HG03521 (cell line): ENCODE measurements around the gene MAGI1.

Experiments used
- ATAC-seq: cut with Tn5 transposase; IDR thresholded peaks from one replicate; pipeline ENCODE4 v1.9.1; 2021; ENCODE audit warnings: mild to moderate bottlenecking, moderate library complexity; ENCODE audit not compliant: unreplicated experiment

MAGI1 gene

GRCh38 chr3:65814845-65815578 is 223.7 kb downstream of the MAGI1 start:
- no peak for ATAC-seq

GRCh38 chr3:65811892-65812291 is 226.8 kb downstream of the MAGI1 start:
- no peak for ATAC-seq

GRCh38 chr3:65811086-65811761 is 227.5 kb downstream of the MAGI1 start:
- ATAC-seq: no peak

- no peak for ATAC-seq
Measured at GRCh38 chr3:65810302-65810701, 228.4 kb downstream of the MAGI1 start.

- no peak for ATAC-seq
Measured at GRCh38 chr3:65809641-65810150, 229.0 kb downstream of the MAGI1 start.

- no peak for ATAC-seq
Measured at GRCh38 chr3:65808824-65809223, 229.9 kb downstream of the MAGI1 start.

GRCh38 chr3:65808407-65808806 is 230.3 kb downstream of the MAGI1 start:
- no peak for ATAC-seq

- no peak for ATAC-seq
Measured at GRCh38 chr3:65807225-65807624, 231.5 kb downstream of the MAGI1 start.

GRCh38 chr3:65806600-65806999 is 232.1 kb downstream of the MAGI1 start:
- no peak for ATAC-seq

GRCh38 chr3:65796676-65797075 is 242.0 kb downstream of the MAGI1 start:
- no peak for ATAC-seq

- ATAC-seq: no peak
Measured at GRCh38 chr3:65795166-65795565, 243.6 kb downstream of the MAGI1 start.

GRCh38 chr3:65793495-65794200 is 245.1 kb downstream of the MAGI1 start:
- ATAC-seq: no peak

GRCh38 chr3:65788461-65788860 is 250.3 kb downstream of the MAGI1 start:
- ATAC-seq: no peak

GRCh38 chr3:65787827-65788226 is 250.9 kb downstream of the MAGI1 start:
- no peak for ATAC-seq

GRCh38 chr3:65787340-65787739 is 251.4 kb downstream of the MAGI1 start:
- ATAC-seq: no peak

- no peak for ATAC-seq
Measured at GRCh38 chr3:65786890-65787289, 251.8 kb downstream of the MAGI1 start.

- no peak for ATAC-seq
Measured at GRCh38 chr3:65785065-65785645, 253.6 kb downstream of the MAGI1 start.

GRCh38 chr3:65783117-65783516 is 255.6 kb downstream of the MAGI1 start:
- ATAC-seq: no peak

- ATAC-seq: no peak
Measured at GRCh38 chr3:65781594-65781993, 257.1 kb downstream of the MAGI1 start.

GRCh38 chr3:65779390-65779789 is 259.3 kb downstream of the MAGI1 start:
- no peak for ATAC-seq

GRCh38 chr3:65778968-65779367 is 259.8 kb downstream of the MAGI1 start:
- no peak for ATAC-seq
